Measurements from ENCODE around the gene GLDN.

The GLDN gene

GRCh38 chr15:51353976-51354375 lies 12.5 kb downstream of the GLDN start (continued):
- TF ChIP-seq ZNF23 (tag by site-specific recombination; IDR thresholded peaks at IDR 0.05; ENCODE audit: borderline replicate concordance) (no peak), ZNF473 (tag by site-specific recombination; IDR thresholded peaks at IDR 0.05) (no peak), ZNF274 (IDR thresholded peaks at IDR 0.05; ENCODE audit: low read length) (no peak), ZNF274 (tag by site-specific recombination; IDR thresholded peaks at IDR 0.05; ENCODE audit: borderline replicate concordance) (no peak)

- CTCF ChIA-PET: no interaction called here
- POLR2A ChIA-PET: no interaction called here
- Histone ChIP-seq H3K4me3 (ENCODE audit: low read depth, low read length) (no peak overlapping the region), H3K4me1 (ENCODE audit: control insufficient read depth, insufficient read depth, low read length) (no peaks in the 10 kb centered on the region), H3K27ac (ENCODE audit: extremely low read depth, low read depth, low read length) (no peak overlapping the region), H3K36me3 (ENCODE audit: control insufficient read depth in 2 of 2, insufficient read depth in 1 of 2, low read length in 2 of 2) (no peaks in the 10 kb centered on the region), H3K9me3 (ENCODE audit: control insufficient read depth, insufficient read depth, low read depth, low read length) (no peaks in the 10 kb centered on the region)
- no peak for TF ChIP-seq OVOL3 (tag by site-specific recombination; IDR thresholded peaks at IDR 0.05)
- no peak for TF ChIP-seq TRIM28 (IDR thresholded peaks at IDR 0.05; ENCODE audit: borderline replicate concordance, low read length)
- no peak for TF ChIP-seq ZNF658 (tag by site-specific recombination; IDR thresholded peaks at IDR 0.05)
- TF ChIP-seq PRDM10 (tag by site-specific recombination; IDR thresholded peaks at IDR 0.05): no peak
- TF ChIP-seq KLF10 (tag by site-specific recombination; IDR thresholded peaks at IDR 0.05): no peak
- TF ChIP-seq ZNF521 (tag by site-specific recombination; IDR thresholded peaks at IDR 0.05): no peak
- no peak for TF ChIP-seq ZNF223 (tag by site-specific recombination; IDR thresholded peaks at IDR 0.05)
- TF ChIP-seq ZNF571 (tag by site-specific recombination; IDR thresholded peaks at IDR 0.05): no peak
- no peak for TF ChIP-seq ZNF514 (tag by site-specific recombination; IDR thresholded peaks at IDR 0.05)
- TF ChIP-seq ZNF843 (tag by site-specific recombination; IDR thresholded peaks at IDR 0.05): no peak
Observed at GRCh38 chr15:51355096-51355495, 13.6 kb downstream of the GLDN start.

GRCh38 chr15:51356147-51356546 lies 14.7 kb downstream of the GLDN start:
- H3K4me1 ChIP-seq (ENCODE audit: control insufficient read depth, insufficient read depth, low read length): no peaks in the 10 kb centered on the region
- no peak overlapping the region for H3K4me3 ChIP-seq (ENCODE audit: low read depth, low read length)
- ChIA-PET CTCF (no interaction called here), POLR2A (no interaction called here)
- no peaks in the 10 kb centered on the region for H3K36me3 ChIP-seq (ENCODE audit: control insufficient read depth in 2 of 2, insufficient read depth in 1 of 2, low read length in 2 of 2)
- no peak overlapping the region for H3K27ac ChIP-seq (ENCODE audit: extremely low read depth, low read depth, low read length)
- H3K9me3 ChIP-seq (ENCODE audit: control insufficient read depth, insufficient read depth, low read depth, low read length): no peaks in the 10 kb centered on the region
- TF ChIP-seq HOXA7 (CRISPR knock-in tag; IDR thresholded peaks at IDR 0.05; ENCODE audit: borderline replicate concordance): no peak
- TF ChIP-seq ZNF580 (tag by site-specific recombination; IDR thresholded peaks at IDR 0.05): no peak
- no peak for TF ChIP-seq ATF2 (tag by site-specific recombination; IDR thresholded peaks at IDR 0.05; ENCODE audit: low read depth)
- no peak for TF ChIP-seq ZNF624 (tag by site-specific recombination; IDR thresholded peaks at IDR 0.05)
- no peak for TF ChIP-seq PATZ1 (tag by site-specific recombination; IDR thresholded peaks at IDR 0.05)
- no peak for TF ChIP-seq ZBTB49 (tag by site-specific recombination; IDR thresholded peaks at IDR 0.05; ENCODE audit: low read depth)
- no peak for TF ChIP-seq REST (tag by site-specific recombination; IDR thresholded peaks at IDR 0.05)
- TF ChIP-seq ZNF837 (tag by site-specific recombination; IDR thresholded peaks at IDR 0.05): no peak
